WERI-Rb-1 (cell line): ENCODE measurements around the gene SUN2.

Source experiments
- DNase-seq: peaks from one replicate; pipeline ENCODE4 v3.0.0-alpha.2; 2020
- H3K27ac ChIP-seq: fragments of 250-450 bp; sonication (Bioruptor Pico); 2 replicates; pipeline ENCODE4 v1.5.1; 2020; ENCODE audit warnings: mild to moderate bottlenecking, moderate library complexity
- H3K27me3 ChIP-seq: fragments of 250-450 bp; sonication (Bioruptor Pico); 2 replicates; pipeline ENCODE4 v1.5.1; 2021; ENCODE audit warnings: mild to moderate bottlenecking, low read depth, moderate library complexity; ENCODE audit not compliant: insufficient read depth, severe bottlenecking
- H3K36me3 ChIP-seq: fragments of 250-450 bp; sonication (Bioruptor Pico); 2 replicates; pipeline ENCODE4 v1.5.1; 2020; ENCODE audit warnings: mild to moderate bottlenecking, moderate library complexity
- H3K4me3 ChIP-seq: 2 replicates; pipeline ENCODE4 v1.5.1; 2011; ENCODE audit warnings: low read depth, mild to moderate bottlenecking, control low read depth, low read length
- H3K9me3 ChIP-seq: fragments of 250-450 bp; sonication (Bioruptor Pico); 2 replicates; pipeline ENCODE4 v1.5.1; 2021; ENCODE audit warnings: mild to moderate bottlenecking, moderate library complexity; ENCODE audit not compliant: severe bottlenecking
- CTCF ChIP-seq: IDR thresholded peaks from 2 replicates; pipeline ENCODE4 v1.5.1; 2011; ENCODE audit warnings: low read depth, mild to moderate bottlenecking, control low read depth, inconsistent platforms, low read length

The SUN2 gene

GRCh38 chr22:38751066-38751421 lies 4.8 kb downstream of the SUN2 start:
- no peaks in the 10 kb centered on the region for H3K27me3 ChIP-seq
- no peak overlapping the region for H3K27ac ChIP-seq
- no peak for DNase-seq
- no peaks in the 10 kb centered on the region for H3K9me3 ChIP-seq
- no peak for TF ChIP-seq CTCF
- H3K36me3 ChIP-seq = peaks cover 77% of the 10 kb centered on the region
- no peak overlapping the region for H3K4me3 ChIP-seq

GRCh38 chr22:38750638-38751037 lies 5.2 kb downstream of the SUN2 start:
- Histone ChIP-seq H3K9me3 (no peaks in the 10 kb centered on the region), H3K27ac (no peak overlapping the region), H3K27me3 (no peaks in the 10 kb centered on the region), H3K4me3 (no peak overlapping the region), H3K36me3 (peaks cover 81% of the 10 kb centered on the region)
- DNase-seq = no peak
- TF ChIP-seq CTCF = no peak

- Histone ChIP-seq H3K27me3 (no peaks in the 10 kb centered on the region), H3K27ac (no peak overlapping the region), H3K36me3 (peaks cover 87% of the 10 kb centered on the region), H3K4me3 (no peak overlapping the region), H3K9me3 (no peaks in the 10 kb centered on the region)
- no peak for DNase-seq
- TF ChIP-seq CTCF = no peak
Observed at GRCh38 chr22:38750104-38750503, 5.7 kb downstream of the SUN2 start.

GRCh38 chr22:38748487-38749136 lies 7.2 kb downstream of the SUN2 start:
- DNase-seq = no peak
- H3K9me3 ChIP-seq = no peaks in the 10 kb centered on the region
- no peak overlapping the region for H3K4me3 ChIP-seq
- H3K27ac ChIP-seq = 0 out of 2 replicates have a peak overlapping the region, but pooled peaks have one; percentile 16
- no peaks in the 10 kb centered on the region for H3K27me3 ChIP-seq
- peaks cover 96% of the 10 kb centered on the region for H3K36me3 ChIP-seq
- TF ChIP-seq CTCF = no peak

- H3K27ac ChIP-seq = peak overlapping the region; percentile 47
- no peak for TF ChIP-seq CTCF
- DNase-seq = peak; percentile 45
- H3K4me3 ChIP-seq = no peak overlapping the region
- no peaks in the 10 kb centered on the region for H3K27me3 ChIP-seq
- peaks cover 96% of the 10 kb centered on the region for H3K36me3 ChIP-seq
- H3K9me3 ChIP-seq = no peaks in the 10 kb centered on the region
Observed at GRCh38 chr22:38745676-38746460, 9.9 kb downstream of the SUN2 start.
